Gastrocnemius medialis (tissue), 4 donors: Measurements from ENCODE around the gene SLK. TPM values are rescaled to one million over a fixed set of nuclear protein-coding genes. Genes with fewer than 3 reads are reported as not detected.

Experiments used
- ATAC-seq, 2 donors: fragments of 150-250 bp; one replicate each; pipeline ENCODE4 v1.9.1; 2016
- DNase-seq, 2 donors: peaks; one replicate each; pipeline ENCODE4 v3.0.0-alpha.2; 2019
- H3K27ac ChIP-seq, 4 donors: fragments of 200-600 bp; sonication (generic); 1 replicate in 1 of 4; 2 replicates in 3 of 4; pipeline ENCODE4 v1.5.1; 2016 to 2018; ENCODE audit warnings: mild to moderate bottlenecking in 2 of 4, moderate library complexity in 1 of 4
- H3K27me3 ChIP-seq, 3 donors: fragments of 200-600 bp; sonication (generic) in 2 of 3; 1 replicate in 1 of 3; 2 replicates in 2 of 3; pipeline versions ENCODE4 v1.5.1 to v1.6.0; 2016 to 2019; ENCODE audit warnings: mild to moderate bottlenecking in 1 of 3, moderate library complexity in 1 of 3
- H3K36me3 ChIP-seq, 2 donors: fragments of 200-600 bp; sonication (generic) in 1 of 2; one replicate each; pipeline ENCODE4 v1.5.1; 2017 to 2018
- H3K4me1 ChIP-seq, 2 donors: fragments of 200-600 bp; sonication (generic) in 1 of 2; one replicate each; pipeline ENCODE4 v1.5.1; 2016 to 2017; ENCODE audit warnings: mild to moderate bottlenecking in 2 of 2
- H3K4me3 ChIP-seq, 4 donors: fragments of 200-600 bp; sonication (generic) in 3 of 4; 1 replicate in 1 of 4; 2 replicates in 3 of 4; pipeline ENCODE4 v1.5.1; 2016 to 2019; ENCODE audit warnings: mild to moderate bottlenecking in 2 of 4
- H3K9me3 ChIP-seq, 3 donors: fragments of 200-600 bp; sonication (generic) in 2 of 3; 1 replicate in 1 of 3; 2 replicates in 2 of 3; pipeline ENCODE4 v1.5.1; 2016 to 2019
- POLR2A ChIP-seq, 2 donors: fragments of 450-650 bp; IDR thresholded peaks; one replicate each; pipeline ENCODE4 v1.6.1; 2017; ENCODE audit warnings: antibody characterized with exemption in 2 of 2, mild to moderate bottlenecking in 2 of 2, moderate library complexity in 2 of 2
- in situ Hi-C, 4 donors: fragments of 200-750 bp; cut with MboI; loops; one replicate each; pipeline versions ENCODE4 v1.15.0 to v1.8.0; 2017; ENCODE audit warnings: low sequenced_read_pairs in 4 of 4
- intact Hi-C: fragments of 100-400 bp; cut with DNase I; formaldehyde crosslinking; loops from one replicate; pipeline ENCODE4 v1.15.1; 2023; ENCODE audit warnings: low total_unique reads
- total RNA-seq, 4 donors: library from RNA; depleted of rRNA; stranded (reverse); fragments of >200 nt; gene quantifications; one replicate each; pipeline versions ENCODE4 v1.1.0 to v1.2.3, GENCODE V29; 2016
- TF ChIP-seq, protein P1 (sequence below), 5 experiments: fragments of 450-650 bp in 3 of 5; fragments of 200-600 bp in 2 of 5; sonication (generic) in 2 of 5; IDR thresholded peaks in 4 of 5; conservative IDR thresholded peaks in 1 of 5; 1 replicate in 4 of 5; 2 replicates in 1 of 5; pipeline ENCODE4 v1.5.1; 2016 to 2019; ENCODE audit warnings: antibody characterized with exemption in 5 of 5, mild to moderate bottlenecking in 3 of 5, moderate library complexity in 3 of 5

SLK gene
- total RNA-seq, 4 donors from 2014 or later: 43.3 to 53.3 (median 49.8) TPM

GRCh38 chr10:104021246-104021645 is 54.3 kb downstream of the SLK start:
- in situ Hi-C loops: no loop called here
- H3K36me3 ChIP-seq: peaks cover 0 to 86% of the 10 kb centered on the region in 2 donors
- no peaks in the 10 kb centered on the region for H3K4me1 ChIP-seq
- DNase-seq: no peak
- ATAC-seq: no peak
- intact Hi-C loops: loop anchor here (10.0 kb wide), 1 partner anchor 126 kb away; no protein-coding TSS in a partner anchor
- TF ChIP-seq, protein P1, sequence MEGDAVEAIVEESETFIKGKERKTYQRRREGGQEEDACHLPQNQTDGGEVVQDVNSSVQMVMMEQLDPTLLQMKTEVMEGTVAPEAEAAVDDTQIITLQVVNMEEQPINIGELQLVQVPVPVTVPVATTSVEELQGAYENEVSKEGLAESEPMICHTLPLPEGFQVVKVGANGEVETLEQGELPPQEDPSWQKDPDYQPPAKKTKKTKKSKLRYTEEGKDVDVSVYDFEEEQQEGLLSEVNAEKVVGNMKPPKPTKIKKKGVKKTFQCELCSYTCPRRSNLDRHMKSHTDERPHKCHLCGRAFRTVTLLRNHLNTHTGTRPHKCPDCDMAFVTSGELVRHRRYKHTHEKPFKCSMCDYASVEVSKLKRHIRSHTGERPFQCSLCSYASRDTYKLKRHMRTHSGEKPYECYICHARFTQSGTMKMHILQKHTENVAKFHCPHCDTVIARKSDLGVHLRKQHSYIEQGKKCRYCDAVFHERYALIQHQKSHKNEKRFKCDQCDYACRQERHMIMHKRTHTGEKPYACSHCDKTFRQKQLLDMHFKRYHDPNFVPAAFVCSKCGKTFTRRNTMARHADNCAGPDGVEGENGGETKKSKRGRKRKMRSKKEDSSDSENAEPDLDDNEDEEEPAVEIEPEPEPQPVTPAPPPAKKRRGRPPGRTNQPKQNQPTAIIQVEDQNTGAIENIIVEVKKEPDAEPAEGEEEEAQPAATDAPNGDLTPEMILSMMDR (IDR thresholded peaks at IDR 0.05 in 4 of 5, conservative IDR thresholded peaks at IDR 0.05 in 1 of 5): no peak
- no peak overlapping the region for H3K4me3 ChIP-seq
- no peak overlapping the region for H3K27ac ChIP-seq
- H3K27me3 ChIP-seq: no peaks in the 10 kb centered on the region
- H3K9me3 ChIP-seq: no peaks in the 10 kb centered on the region

- Histone ChIP-seq H3K27ac (no peak overlapping the region), H3K4me1 (no peaks in the 10 kb centered on the region), H3K27me3 (no peaks in the 10 kb centered on the region), H3K9me3 (no peaks in the 10 kb centered on the region), H3K36me3 (peaks cover 0 to 86% of the 10 kb centered on the region in 2 donors), H3K4me3 (no peak overlapping the region)
- in situ Hi-C loops: no loop called here
- intact Hi-C loops: loop anchor here (10.0 kb wide), 1 partner anchor 127 kb away; no protein-coding TSS in a partner anchor
- TF ChIP-seq POLR2A (IDR thresholded peaks at IDR 0.05): no peak
- TF ChIP-seq, protein P1 (IDR thresholded peaks at IDR 0.05 in 4 of 5, conservative IDR thresholded peaks at IDR 0.05 in 1 of 5): no peak
- DNase-seq: no peak
- no peak for ATAC-seq
Measured at GRCh38 chr10:104022026-104022425, 55.1 kb downstream of the SLK start.

DNA sequence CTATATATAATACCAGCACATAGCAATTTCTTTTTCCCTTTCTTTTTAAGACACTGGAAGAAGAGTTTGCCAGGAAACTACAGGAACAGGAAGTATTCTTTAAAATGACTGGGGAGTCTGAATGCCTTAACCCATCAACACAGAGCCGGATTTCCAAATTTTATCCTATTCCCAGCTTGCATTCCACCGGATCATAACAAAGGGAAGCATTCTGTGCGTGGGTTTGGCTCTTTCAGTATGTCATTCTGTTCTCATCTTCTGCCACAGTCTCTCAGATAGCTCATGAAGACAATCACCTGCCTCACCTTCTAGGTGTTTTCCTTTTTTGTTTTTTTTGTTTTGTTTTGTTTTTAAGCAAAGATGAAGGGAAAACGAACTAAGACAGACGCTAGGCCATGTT is 58.6 kb downstream of the SLK start:
- TF ChIP-seq, protein P1 (IDR thresholded peaks at IDR 0.05 in 4 of 5, conservative IDR thresholded peaks at IDR 0.05 in 1 of 5): no peak
- no peak for TF ChIP-seq POLR2A (IDR thresholded peaks at IDR 0.05)
- Histone ChIP-seq H3K27ac (no peak overlapping the region), H3K36me3 (peaks cover 0 to 67% of the 10 kb centered on the region in 2 donors), H3K27me3 (no peaks in the 10 kb centered on the region), H3K4me3 (no peak overlapping the region), H3K4me1 (peaks cover 0 to 11% of the 10 kb centered on the region in 2 donors), H3K9me3 (no peaks in the 10 kb centered on the region)
- DNase-seq (no peak), ATAC-seq (no peak)
- in situ Hi-C loops (loop anchor here in 2 of 4 donors (25.0 kb wide), 1 partner anchor 187 kb away; no protein-coding TSS in a partner anchor), intact Hi-C loops (loop anchor here (5.0 to 10.0 kb wide), 2 partner anchors 131 to 227 kb away; partner anchors contain the start of gene GSTO1)

- Histone ChIP-seq H3K9me3 (no peaks in the 10 kb centered on the region), H3K4me3 (no peak overlapping the region), H3K36me3 (peaks cover 0 to 55% of the 10 kb centered on the region in 2 donors), H3K27me3 (no peaks in the 10 kb centered on the region), H3K27ac (no peak overlapping the region), H3K4me1 (peaks cover 0 to 11% of the 10 kb centered on the region in 2 donors)
- no peak for ATAC-seq
- DNase-seq: no peak
- no peak for TF ChIP-seq POLR2A (IDR thresholded peaks at IDR 0.05)
- TF ChIP-seq, protein P1 (IDR thresholded peaks at IDR 0.05 in 4 of 5, conservative IDR thresholded peaks at IDR 0.05 in 1 of 5): no peak
- intact Hi-C loops (loop anchor here (5.0 to 10.0 kb wide), 2 partner anchors 132 to 226 kb away; partner anchors contain the start of gene GSTO1), in situ Hi-C loops (loop anchor here in 2 of 4 donors (25.0 kb wide), 1 partner anchor 186 kb away; no protein-coding TSS in a partner anchor)
Measured at GRCh38 chr10:104026762-104027161, 59.8 kb downstream of the SLK start.
